Thyroid gland (tissue), 4 donors: ENCODE data around the gene SGSM2. TPM values are rescaled to one million over a fixed set of nuclear protein-coding genes. Genes with fewer than 3 reads are reported as not detected.

Experiments
- DNase-seq, 2 donors: peaks; one replicate each; pipeline ENCODE4 v3.0.0-alpha.2; 2019
- H3K27ac ChIP-seq, 3 donors: fragments of 200-600 bp; sonication (generic); 1 replicate in 2 of 3; 2 replicates in 1 of 3; pipeline ENCODE4 v1.5.1; 2016 to 2019; ENCODE audit warnings: mild to moderate bottlenecking in 1 of 3, moderate library complexity in 1 of 3
- H3K27me3 ChIP-seq: fragments of 200-600 bp; sonication (generic); one replicate; pipeline ENCODE4 v1.5.1; 2019
- H3K36me3 ChIP-seq, 2 donors: fragments of 200-600 bp; sonication (generic); one replicate each; pipeline ENCODE4 v1.5.1; 2016 to 2019
- H3K4me1 ChIP-seq, 2 donors: fragments of 200-600 bp; sonication (generic); one replicate each; pipeline ENCODE4 v1.5.1; 2017 to 2019
- H3K4me3 ChIP-seq, 3 donors: fragments of 200-600 bp; sonication (generic); replicated peaks in 1 of 3; 1 replicate in 2 of 3; 2 replicates in 1 of 3; pipeline ENCODE4 v1.5.1; 2016; ENCODE audit warnings: mild to moderate bottlenecking in 1 of 3
- H3K9me3 ChIP-seq: fragments of 200-600 bp; sonication (generic); one replicate; pipeline ENCODE4 v1.5.1; 2017
- POLR2A ChIP-seq, 2 donors: fragments of 450-650 bp; IDR thresholded peaks; one replicate each; pipeline ENCODE4 v1.6.1; 2017; ENCODE audit warnings: antibody characterized with exemption in 2 of 2, mild to moderate bottlenecking in 2 of 2, moderate library complexity in 1 of 2
- WGBS, 2 donors: methylation state at CpG; one replicate each; pipeline ENCODE4 v1.1.5; 2017; 5-methylcytosine and 5-hydroxymethylcytosine counted together
- intact Hi-C: fragments of 100-400 bp; cut with DNase I; formaldehyde crosslinking; loops from one replicate; pipeline ENCODE4 v1.15.1; 2023
- total RNA-seq, 4 donors: library from RNA; depleted of rRNA; stranded (reverse); fragments of >200 nt; gene quantifications; one replicate each; pipeline ENCODE4 v1.2.3, GENCODE V29; 2016
- TF ChIP-seq, protein P1 (sequence below), 6 experiments: fragments of 200-600 bp in 3 of 6; fragments of 450-650 bp in 3 of 6; sonication (generic) in 3 of 6; IDR thresholded peaks; one replicate each; pipeline ENCODE4 v1.5.1; 2016 to 2019; ENCODE audit warnings: antibody characterized with exemption in 6 of 6, mild to moderate bottlenecking in 2 of 6, inconsistent platforms in 1 of 6, moderate library complexity in 1 of 6

Gene SGSM2
- total RNA-seq, 4 donors from 2014 or later, result 47.8 to 82.7 (median 63.2) TPM

- H3K27me3 ChIP-seq, result no peaks in the 10 kb centered on the region
- peak; percentile 68 to 70 for DNase-seq
- 3 to 4% methylated on average over 8 to 19 of the region's 92 CpGs for WGBS, 2 donors
- H3K9me3 ChIP-seq, result no peaks in the 10 kb centered on the region
- peaks cover 23 to 24% of the 10 kb centered on the region in 2 donors for H3K36me3 ChIP-seq
- TF ChIP-seq, protein P1, sequence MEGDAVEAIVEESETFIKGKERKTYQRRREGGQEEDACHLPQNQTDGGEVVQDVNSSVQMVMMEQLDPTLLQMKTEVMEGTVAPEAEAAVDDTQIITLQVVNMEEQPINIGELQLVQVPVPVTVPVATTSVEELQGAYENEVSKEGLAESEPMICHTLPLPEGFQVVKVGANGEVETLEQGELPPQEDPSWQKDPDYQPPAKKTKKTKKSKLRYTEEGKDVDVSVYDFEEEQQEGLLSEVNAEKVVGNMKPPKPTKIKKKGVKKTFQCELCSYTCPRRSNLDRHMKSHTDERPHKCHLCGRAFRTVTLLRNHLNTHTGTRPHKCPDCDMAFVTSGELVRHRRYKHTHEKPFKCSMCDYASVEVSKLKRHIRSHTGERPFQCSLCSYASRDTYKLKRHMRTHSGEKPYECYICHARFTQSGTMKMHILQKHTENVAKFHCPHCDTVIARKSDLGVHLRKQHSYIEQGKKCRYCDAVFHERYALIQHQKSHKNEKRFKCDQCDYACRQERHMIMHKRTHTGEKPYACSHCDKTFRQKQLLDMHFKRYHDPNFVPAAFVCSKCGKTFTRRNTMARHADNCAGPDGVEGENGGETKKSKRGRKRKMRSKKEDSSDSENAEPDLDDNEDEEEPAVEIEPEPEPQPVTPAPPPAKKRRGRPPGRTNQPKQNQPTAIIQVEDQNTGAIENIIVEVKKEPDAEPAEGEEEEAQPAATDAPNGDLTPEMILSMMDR (IDR thresholded peaks at IDR 0.05), result no peak
- peak in 1 of 2 donors; percentile 59 for TF ChIP-seq POLR2A (IDR thresholded peaks at IDR 0.05)
- H3K27ac ChIP-seq, result peak overlapping the region; percentile 39 to 84 (median 60)
- H3K4me1 ChIP-seq, result peaks cover 8 to 10% of the 10 kb centered on the region in 2 donors
- intact Hi-C loops, result no loop called here
- H3K4me3 ChIP-seq, result peak overlapping the region; percentile 69 to 97 (median 77)
Observed at GRCh38 chr17:2337544-2338314, 428 bp downstream of the SGSM2 start.

GRCh38 chr17:2338315-2338657 lies 985 bp downstream of the SGSM2 start:
- H3K36me3 ChIP-seq, result peaks cover 19% of the 10 kb centered on the region in 2 donors
- H3K4me1 ChIP-seq, result peaks cover 8 to 10% of the 10 kb centered on the region in 2 donors
- H3K4me3 ChIP-seq, result peak overlapping the region in 1 of 3 donors; percentile 97
- H3K27ac ChIP-seq, result peak overlapping the region in 2 of 3 donors; percentile 39 to 84
- TF ChIP-seq, protein P1 (IDR thresholded peaks at IDR 0.05), result no peak
- TF ChIP-seq POLR2A (IDR thresholded peaks at IDR 0.05), result no peak
- intact Hi-C loops, result no loop called here
- DNase-seq, result no peak
- no peaks in the 10 kb centered on the region for H3K9me3 ChIP-seq
- WGBS, 2 donors, result 16 to 24% methylated on average over 4 to 5 of the region's 5 CpGs
- H3K27me3 ChIP-seq, result no peaks in the 10 kb centered on the region

- DNase-seq, result no peak
- no peak overlapping the region for H3K27ac ChIP-seq
- H3K4me3 ChIP-seq, result no peak overlapping the region
- no peaks in the 10 kb centered on the region for H3K9me3 ChIP-seq
- intact Hi-C loops, result no loop called here
- H3K4me1 ChIP-seq, result peaks cover 0 to under 1% of the 10 kb centered on the region in 2 donors
- TF ChIP-seq, protein P1 (IDR thresholded peaks at IDR 0.05), result no peak
- TF ChIP-seq POLR2A (IDR thresholded peaks at IDR 0.05), result no peak
- no peaks in the 10 kb centered on the region for H3K27me3 ChIP-seq
- 68% methylated on average over 5 of the region's 5 CpGs for WGBS, 2 donors
- H3K36me3 ChIP-seq, result peaks cover 0 to 4% of the 10 kb centered on the region in 2 donors
Observed at GRCh38 chr17:2343421-2343820, 6.1 kb downstream of the SGSM2 start.

- intact Hi-C loops, result no loop called here
- H3K4me1 ChIP-seq, result no peaks in the 10 kb centered on the region
- H3K27ac ChIP-seq, result no peak overlapping the region
- H3K36me3 ChIP-seq, result peaks cover 0 to 4% of the 10 kb centered on the region in 2 donors
- no peaks in the 10 kb centered on the region for H3K9me3 ChIP-seq
- DNase-seq, result no peak
- no peak for TF ChIP-seq POLR2A (IDR thresholded peaks at IDR 0.05)
- TF ChIP-seq, protein P1 (IDR thresholded peaks at IDR 0.05), result no peak
- no peak overlapping the region for H3K4me3 ChIP-seq
- H3K27me3 ChIP-seq, result no peaks in the 10 kb centered on the region
- WGBS, 2 donors, result 91 to 92% methylated on average over 10 of the region's 10 CpGs
Observed at GRCh38 chr17:2344528-2344927, 7.2 kb downstream of the SGSM2 start.

DNA sequence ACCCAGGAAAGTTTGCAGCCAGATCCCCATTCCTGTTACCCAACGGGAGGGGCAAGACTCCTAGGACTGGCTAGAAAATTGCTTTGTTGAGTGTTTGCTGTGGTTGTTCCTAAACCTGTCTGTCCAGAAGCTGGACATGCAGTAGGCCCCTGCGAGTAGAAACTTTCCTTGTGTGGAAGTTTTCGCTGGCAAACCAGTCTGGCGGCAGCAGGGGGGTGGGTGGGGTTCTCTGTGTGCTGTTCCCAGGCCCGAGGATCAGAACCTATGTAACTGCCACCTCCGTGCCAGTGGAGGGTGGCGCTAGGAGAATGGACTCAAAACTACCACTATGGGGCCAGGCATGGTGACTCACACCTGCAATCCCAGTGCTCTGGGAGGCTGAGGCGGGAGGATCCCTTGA lies 9.2 kb downstream of the SGSM2 start:
- no peaks in the 10 kb centered on the region for H3K9me3 ChIP-seq
- TF ChIP-seq POLR2A (IDR thresholded peaks at IDR 0.05), result no peak
- TF ChIP-seq, protein P1 (IDR thresholded peaks at IDR 0.05), result no peak
- H3K36me3 ChIP-seq, result peaks cover 0 to 4% of the 10 kb centered on the region in 2 donors
- H3K4me3 ChIP-seq, result no peak overlapping the region
- H3K27me3 ChIP-seq, result no peaks in the 10 kb centered on the region
- H3K27ac ChIP-seq, result no peak overlapping the region
- H3K4me1 ChIP-seq, result no peaks in the 10 kb centered on the region
- 90 to 91% methylated on average over 6 to 8 of the region's 8 CpGs for WGBS, 2 donors
- no peak for DNase-seq
- intact Hi-C loops, result no loop called here
